Measurements from ENCODE around the gene PRDM13. TPM values are rescaled to one million over a fixed set of nuclear protein-coding genes. Genes with fewer than 3 reads are reported as not detected.

Gene PRDM13
- total and polyA plus RNA-seq, 2 experiments from 2014 or later = 0.08 to 0.10 TPM

DNA sequence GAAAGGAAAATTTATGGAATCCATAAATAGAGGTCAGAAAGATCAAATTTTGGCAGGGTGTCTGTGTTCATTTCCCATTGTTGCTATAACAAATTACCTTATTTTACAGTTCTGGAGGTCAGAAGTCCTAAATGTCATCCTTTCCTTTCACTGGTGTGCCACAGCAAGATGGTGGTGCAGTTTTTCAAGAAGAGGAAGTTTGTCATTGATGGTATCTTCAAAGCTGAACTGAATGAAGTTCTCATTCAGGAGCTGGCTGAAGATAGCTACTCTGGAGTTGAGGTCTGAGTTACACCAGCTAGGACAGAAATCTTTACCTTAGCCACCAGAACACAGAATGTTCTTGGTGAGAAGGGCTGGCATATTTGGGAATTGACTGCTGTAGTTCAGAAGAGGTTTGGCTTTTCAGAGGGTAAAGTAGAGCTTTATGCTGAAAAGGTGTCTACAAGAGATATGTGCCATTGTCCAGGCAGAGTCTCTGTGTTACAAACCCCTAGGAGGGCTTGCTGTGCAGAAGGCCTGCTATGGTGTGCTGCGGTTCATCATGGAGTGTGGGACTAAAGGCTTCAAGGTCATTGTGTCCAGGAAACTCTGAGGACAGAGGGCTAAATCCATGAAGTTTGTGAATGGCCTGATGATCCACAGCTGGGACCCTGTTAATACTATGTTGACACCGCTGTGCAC, 30.9 kb upstream of the PRDM13 start:
- Histone ChIP-seq H3K4me1 (ENCODE audit: insufficient read depth) (no peaks in the 10 kb centered on the region), H3K9me2 (ENCODE audit: insufficient read depth) (0 out of 2 replicates have a peak, but pooled peaks cover 3% of the 10 kb centered on the region), H3K27ac (ENCODE audit: low read depth) (no peak overlapping the region), H4K20me1 (replicated peaks; ENCODE audit: insufficient read depth) (no peaks in the 10 kb centered on the region; the same call in 1 of the 2 replicates), H3F3A (replicated peaks; ENCODE audit: low read depth) (no peaks in the 10 kb centered on the region), H3K79me2 (replicated peaks; ENCODE audit: insufficient read depth) (no peaks in the 10 kb centered on the region), H3K36me3 (ENCODE audit: insufficient read depth) (no peaks in the 10 kb centered on the region), H2AFZ (no peak overlapping the region), H3K4me2 (no peak overlapping the region), H3K4me3 (no peak overlapping the region), H3K27me3 (ENCODE audit: insufficient read depth) (peaks cover 19% of the 10 kb centered on the region)
- Mint-ChIP-seq H3K4me1 (no peaks in the 10 kb centered on the region), H3K27ac (no peak overlapping the region), H3K36me3 (ENCODE audit: low read depth) (no peaks in the 10 kb centered on the region), H3K27me3 (ENCODE audit: insufficient read depth, low read depth, poor library complexity) (no peaks in the 10 kb centered on the region), H3K9me3 (no peaks in the 10 kb centered on the region), H3K4me3 (no peak overlapping the region)
- no peak for TF ChIP-seq STAT1 (IDR thresholded peaks at IDR 0.05; ENCODE audit: unreplicated experiment)
- no peak for TF ChIP-seq ZNF331 (CRISPR knock-in tag; IDR thresholded peaks at IDR 0.05; ENCODE audit: low read depth)
- TF ChIP-seq, protein P1, sequence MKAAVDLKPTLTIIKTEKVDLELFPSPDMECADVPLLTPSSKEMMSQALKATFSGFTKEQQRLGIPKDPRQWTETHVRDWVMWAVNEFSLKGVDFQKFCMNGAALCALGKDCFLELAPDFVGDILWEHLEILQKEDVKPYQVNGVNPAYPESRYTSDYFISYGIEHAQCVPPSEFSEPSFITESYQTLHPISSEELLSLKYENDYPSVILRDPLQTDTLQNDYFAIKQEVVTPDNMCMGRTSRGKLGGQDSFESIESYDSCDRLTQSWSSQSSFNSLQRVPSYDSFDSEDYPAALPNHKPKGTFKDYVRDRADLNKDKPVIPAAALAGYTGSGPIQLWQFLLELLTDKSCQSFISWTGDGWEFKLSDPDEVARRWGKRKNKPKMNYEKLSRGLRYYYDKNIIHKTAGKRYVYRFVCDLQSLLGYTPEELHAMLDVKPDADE (IDR thresholded peaks at IDR 0.05) = no peak
- TF ChIP-seq EZH2phosphoT487 (IDR thresholded peaks at IDR 0.05; ENCODE audit: unreplicated experiment) = no peak
- no peak for TF ChIP-seq POLR2AphosphoS5 (IDR thresholded peaks at IDR 0.05; ENCODE audit: low read depth)
- TF ChIP-seq EZH2 (IDR thresholded peaks at IDR 0.05; ENCODE audit: low read depth, unreplicated experiment) = no peak
- no peak for DNase-seq (ENCODE audit: low spot score)
- ATAC-seq = no peak

DNA sequence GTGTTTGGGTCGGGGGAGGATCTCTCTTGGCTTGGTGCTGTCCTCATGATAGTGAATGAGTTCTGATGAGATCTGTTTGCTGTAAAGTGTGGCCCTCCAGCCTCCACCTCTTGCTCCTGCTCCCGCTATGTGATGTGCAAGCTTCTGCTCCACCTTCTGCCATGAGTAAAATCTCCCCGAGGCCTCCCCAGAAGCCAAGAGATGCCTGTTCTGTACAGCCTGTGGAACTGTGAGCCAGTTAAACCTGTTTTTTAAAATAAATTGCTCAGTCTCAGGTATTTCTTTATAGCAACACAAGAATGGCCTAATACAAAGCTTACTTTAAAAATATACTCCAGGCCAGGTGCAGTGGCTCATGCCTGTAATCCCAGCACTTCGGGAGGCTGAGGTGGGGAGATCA, 26.9 kb upstream of the PRDM13 start:
- H3K9me2 ChIP-seq (ENCODE audit: insufficient read depth) = 0 out of 2 replicates have a peak, but pooled peaks cover 3% of the 10 kb centered on the region
- H3K4me3 Mint-ChIP-seq = no peak overlapping the region
- H3K36me3 Mint-ChIP-seq (ENCODE audit: low read depth) = no peaks in the 10 kb centered on the region
- H2AFZ ChIP-seq = no peak overlapping the region
- ATAC-seq = no peak
- no peak overlapping the region for H3K27ac Mint-ChIP-seq
- peaks cover 49% of the 10 kb centered on the region for H3K27me3 ChIP-seq (ENCODE audit: insufficient read depth)
- no peak overlapping the region for H3K4me2 ChIP-seq
- no peak overlapping the region for H3K4me3 ChIP-seq
- TF ChIP-seq ZNF331 (CRISPR knock-in tag; IDR thresholded peaks at IDR 0.05; ENCODE audit: low read depth) = no peak
- DNase-seq (ENCODE audit: low spot score) = no peak
- H3K27me3 Mint-ChIP-seq (ENCODE audit: insufficient read depth, low read depth, poor library complexity) = peaks cover 15% of the 10 kb centered on the region
- H3K4me1 Mint-ChIP-seq = no peaks in the 10 kb centered on the region
- H3K9me3 Mint-ChIP-seq = no peaks in the 10 kb centered on the region
- H3K4me1 ChIP-seq (ENCODE audit: insufficient read depth) = no peaks in the 10 kb centered on the region
- no peak overlapping the region for H3K27ac ChIP-seq (ENCODE audit: low read depth)
- H4K20me1 ChIP-seq (replicated peaks; ENCODE audit: insufficient read depth) = no peaks in the 10 kb centered on the region; the same call in none of the 2 replicates
- no peaks in the 10 kb centered on the region for H3K79me2 ChIP-seq (replicated peaks; ENCODE audit: insufficient read depth)
- no peaks in the 10 kb centered on the region for H3K36me3 ChIP-seq (ENCODE audit: insufficient read depth)
- no peaks in the 10 kb centered on the region for H3F3A ChIP-seq (replicated peaks; ENCODE audit: low read depth)

GRCh38 chr6:99587792-99588191, 18.8 kb upstream of the PRDM13 start:
- H3K9me3 Mint-ChIP-seq = peaks cover 3% of the 10 kb centered on the region; the same call in 1 of the 3 replicates
- Histone ChIP-seq H3K9me2 (ENCODE audit: insufficient read depth) (no peaks in the 10 kb centered on the region), H3K27me3 (ENCODE audit: insufficient read depth) (peaks cover 94% of the 10 kb centered on the region), H3F3A (replicated peaks; ENCODE audit: low read depth) (peaks cover 17% of the 10 kb centered on the region; the same call in 1 of the 2 replicates), H3K36me3 (ENCODE audit: insufficient read depth) (no peaks in the 10 kb centered on the region), H3K4me1 (ENCODE audit: insufficient read depth) (peaks cover 19% of the 10 kb centered on the region), H3K4me2 (no peak overlapping the region), H4K20me1 (replicated peaks; ENCODE audit: insufficient read depth) (peaks cover 19% of the 10 kb centered on the region), H3K4me3 (peak overlapping the region; percentile 74; the same call in 1 of the 2 replicates), H2AFZ (no peak overlapping the region), H3K79me2 (replicated peaks; ENCODE audit: insufficient read depth) (no peaks in the 10 kb centered on the region), H3K27ac (ENCODE audit: low read depth) (no peak overlapping the region)
- H3K27ac Mint-ChIP-seq = no peak overlapping the region
- H3K4me1 Mint-ChIP-seq = peaks cover 21% of the 10 kb centered on the region
- no peak overlapping the region for H3K4me3 Mint-ChIP-seq
- peaks cover 86% of the 10 kb centered on the region for H3K27me3 Mint-ChIP-seq (ENCODE audit: insufficient read depth, low read depth, poor library complexity)
- no peak for ATAC-seq
- no peaks in the 10 kb centered on the region for H3K36me3 Mint-ChIP-seq (ENCODE audit: low read depth)
- no peak for DNase-seq (ENCODE audit: low spot score)
- TF ChIP-seq STAT1 (IDR thresholded peaks at IDR 0.05; ENCODE audit: unreplicated experiment) (no peak), JUNB (IDR thresholded peaks at IDR 0.05; ENCODE audit: unreplicated experiment) (no peak), EZH2phosphoT487 (IDR thresholded peaks at IDR 0.05; ENCODE audit: unreplicated experiment) (no peak), CTCF (conservative IDR thresholded peaks at IDR 0.05; ENCODE audit: low read depth in 2 of 2) (no peak), POLR2AphosphoS5 (IDR thresholded peaks at IDR 0.05; ENCODE audit: low read depth) (no peak)
